ENCODE data around the gene GSKIP. TPM values are rescaled to one million over a fixed set of nuclear protein-coding genes. Genes with fewer than 3 reads are reported as not detected.

The GSKIP gene
- polyA plus RNA-seq, 1 of the 3 experiments (the other 2 are of a cell fraction) = 13.6 TPM

GRCh38 chr14:96357216-96357615 is 6.1 kb upstream of the GSKIP start:
- Histone ChIP-seq H3K79me2 (ENCODE audit: insufficient read depth) (peaks cover 77% of the 10 kb centered on the region), H3K9me2 (no peaks in the 10 kb centered on the region), H3K9ac (no peak overlapping the region), H3K9me3 (no peaks in the 10 kb centered on the region), H3K36me3 (replicated peaks in 1 of 2; ENCODE audit: control insufficient read depth in 1 of 2, insufficient read depth in 2 of 2, low read length in 1 of 2) (peaks cover 0 to 8% of the 10 kb centered on the region in 2 experiments), H3K27ac (ENCODE audit: low read depth in 2 of 2, low read length in 1 of 2) (no peak overlapping the region), H2AFZ (ENCODE audit: low read depth) (no peak overlapping the region), H3K4me1 (ENCODE audit: control insufficient read depth in 1 of 2, insufficient read depth in 2 of 2, low read depth in 1 of 2, low read length in 1 of 2) (peaks cover 11 to 14% of the 10 kb centered on the region in 2 experiments; a peak in 3 of 4 replicates), H3F3A (replicated peaks; ENCODE audit: insufficient read depth) (no peaks in the 10 kb centered on the region), H4K20me1 (ENCODE audit: insufficient read depth) (peaks cover 3% of the 10 kb centered on the region; the same call in 1 of the 2 replicates), H3K27me3 (ENCODE audit: insufficient read depth) (no peaks in the 10 kb centered on the region), H3K4me2 (no peak overlapping the region), H3K4me3 (ENCODE audit: low read depth in 2 of 2, low read length in 1 of 2) (no peak overlapping the region)
- WGBS (ENCODE audit: low lambda C conversion rate) = 84% methylated on average over 3 of the region's 3 CpGs
- DNase-seq = no peak
- ChIA-PET POLR2A (no interaction called here), CTCF (interaction anchor here (0.7 to 1.6 kb wide), 4 partner anchors 10 to 256 kb away, joined by 3 to 6 read pairs (median 4); no protein-coding TSS in a partner anchor)
- TF ChIP-seq NFIC (IDR thresholded peaks at IDR 0.05; ENCODE audit: borderline replicate concordance) = no peak
- TF ChIP-seq PBX3 (IDR thresholded peaks at IDR 0.05) = no peak
- TF ChIP-seq EZH2phosphoT487 (IDR thresholded peaks at IDR 0.05; ENCODE audit: borderline replicate concordance, low read depth) = no peak
- TF ChIP-seq IRF3 (IDR thresholded peaks at IDR 0.05; ENCODE audit: low read depth, low read length) = no peak
- no peak for TF ChIP-seq ELF1 (IDR thresholded peaks at IDR 0.05)
- TF ChIP-seq USF1 (IDR thresholded peaks at IDR 0.05; ENCODE audit: borderline replicate concordance, low read depth) = no peak
- TF ChIP-seq MEF2A (IDR thresholded peaks at IDR 0.05; ENCODE audit: borderline replicate concordance, low read depth) = no peak
- no peak for TF ChIP-seq EP300 (IDR thresholded peaks at IDR 0.05; ENCODE audit: borderline replicate concordance in 1 of 2, low read depth in 1 of 2, low read length in 1 of 2)
- TF ChIP-seq MAX (IDR thresholded peaks at IDR 0.05; ENCODE audit: low read depth) = no peak
- no peak for TF ChIP-seq FOSL2 (IDR thresholded peaks at IDR 0.05; ENCODE audit: borderline replicate concordance, low read depth)
- no peak for TF ChIP-seq RXRA (IDR thresholded peaks at IDR 0.05; ENCODE audit: borderline replicate concordance, low read depth)
- TF ChIP-seq RCOR1 (IDR thresholded peaks at IDR 0.05; ENCODE audit: low read length) = no peak
- TF ChIP-seq CTCF (IDR thresholded peaks at IDR 0.05) = no peak; the same call in 1 of the 2 replicates
- TF ChIP-seq TEAD4 (IDR thresholded peaks at IDR 0.05; ENCODE audit: borderline replicate concordance, insufficient read depth) = no peak
